SKM-1 (cell line): Measurements from ENCODE around the gene TELO2.
A peak's percentile ranks its signal among the peaks of the same experiment; 100 is the strongest.
"Not testable (repeated sequence)": the region's sequence is repeated elsewhere in the genome, so short reads cannot be mapped to it uniquely, and the experiment has no call there.

ENCODE experiments used
- DNase-seq: peaks from one replicate; lab custom pipeline; 2025; ENCODE audit not compliant: unreplicated experiment; lab: John Stamatoyannopoulos, UW

The TELO2 gene

DNA sequence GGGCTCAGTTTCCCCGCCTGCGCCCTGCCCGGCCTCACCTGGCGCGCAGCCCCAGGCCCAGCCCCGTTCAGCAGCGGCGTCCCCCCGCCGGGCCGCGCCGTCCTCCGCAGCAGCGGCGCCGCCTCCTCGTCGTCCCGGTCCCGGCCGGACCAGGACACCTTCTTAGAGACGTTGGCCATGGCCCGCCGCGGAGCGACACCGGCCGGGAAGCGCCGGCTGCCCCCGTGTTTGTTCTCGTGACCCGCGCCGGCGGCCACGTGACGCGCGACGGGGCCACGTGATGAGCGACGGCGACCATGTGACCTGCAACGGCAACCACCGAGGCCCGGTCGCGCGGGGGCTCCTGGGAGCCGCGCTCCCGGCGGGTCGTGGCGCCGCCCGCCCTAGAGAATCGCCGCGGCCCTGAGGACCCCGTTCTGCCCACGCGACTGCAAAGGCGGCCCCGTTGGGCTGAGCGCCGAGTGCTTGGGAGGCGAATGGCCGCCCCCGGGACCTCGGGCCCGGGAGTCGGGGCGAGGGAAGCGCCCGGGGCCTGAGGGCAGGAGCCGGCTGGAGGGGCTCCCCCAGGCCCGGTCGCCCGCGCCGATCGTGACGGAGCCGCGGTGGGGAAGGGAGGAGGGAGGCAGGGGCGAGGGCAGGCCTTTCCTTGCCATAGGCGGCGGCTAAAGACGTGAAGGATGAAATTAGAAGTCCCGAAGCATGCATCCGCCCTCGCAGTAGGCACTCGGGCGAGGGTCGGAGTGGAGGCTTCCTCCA, 18.2 kb upstream of the TELO2 start, which contains the start of gene CLCN7:
CLCN7 (minus strand) TSS at position 233 of the 756 bp plus-strand sequence; CDS start at position 179, 54 bp downstream.
- peak; percentile 70 for DNase-seq

DNA sequence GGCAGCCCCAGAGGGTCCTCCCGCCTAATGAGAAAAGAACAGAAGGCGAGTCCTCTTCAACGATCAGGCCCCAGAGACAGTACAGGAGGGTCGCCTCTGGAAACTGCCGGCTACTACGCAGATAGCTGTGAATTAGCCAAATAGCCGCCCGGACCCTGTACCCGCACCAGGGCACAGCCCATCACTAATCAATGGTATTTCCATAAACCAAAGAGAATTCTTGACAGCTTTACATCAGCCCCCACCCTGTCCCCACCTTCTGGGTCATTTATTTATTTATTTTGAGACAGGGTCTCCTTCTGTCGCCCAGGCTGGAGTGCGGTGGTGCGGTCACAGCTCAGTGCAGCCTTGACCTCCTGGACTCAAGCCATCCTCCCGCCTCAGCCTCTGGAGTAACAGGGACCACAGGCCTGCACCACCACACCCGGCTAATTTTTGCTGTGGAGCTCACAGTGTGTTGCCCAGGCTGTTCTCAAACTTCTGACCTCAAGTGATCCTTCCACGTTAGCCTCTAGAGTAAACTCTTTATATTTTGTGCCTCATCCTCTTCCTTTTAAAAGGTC, 17.5 kb upstream of the TELO2 start:
- no peak for DNase-seq

DNA sequence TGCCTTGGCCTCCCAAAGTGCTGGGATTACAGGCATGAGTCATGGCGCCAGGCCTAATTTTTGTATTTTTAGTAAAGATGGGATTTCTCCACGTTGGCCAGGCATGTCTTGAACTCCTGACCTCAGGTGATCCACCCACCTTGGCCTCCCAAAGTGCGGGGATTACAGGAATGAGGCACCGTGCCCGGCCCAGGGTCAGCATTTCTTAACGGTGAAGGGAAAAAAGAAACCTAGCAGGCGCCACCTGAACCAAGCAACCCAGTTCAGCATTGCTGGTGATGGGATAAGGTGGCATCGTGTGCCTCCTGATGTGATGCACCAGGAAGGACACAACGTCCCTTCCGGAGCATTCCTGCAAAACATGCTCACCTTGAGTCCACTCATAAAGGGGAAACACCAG, 16.1 kb upstream of the TELO2 start:
- no peak for DNase-seq

DNA sequence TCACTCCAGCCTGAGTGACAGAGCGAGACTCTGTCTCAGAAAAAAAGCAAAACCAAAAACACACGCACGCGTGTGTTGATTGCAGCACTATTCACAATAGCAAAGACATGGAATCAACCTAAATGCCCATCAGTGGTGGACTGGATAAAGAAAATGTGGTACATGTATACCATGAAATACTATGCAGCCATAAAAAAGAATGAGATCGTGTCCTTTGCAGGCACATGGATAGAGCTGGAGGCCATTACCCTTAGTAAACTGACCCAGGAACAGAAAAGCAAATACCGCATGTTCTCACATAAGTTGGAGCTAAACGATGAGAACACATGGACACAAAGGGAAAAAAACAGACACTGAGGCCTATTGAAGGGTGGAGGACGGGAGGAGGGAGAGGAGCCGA, 14.2 kb upstream of the TELO2 start:
- DNase-seq, result not testable (repeated sequence)

DNA sequence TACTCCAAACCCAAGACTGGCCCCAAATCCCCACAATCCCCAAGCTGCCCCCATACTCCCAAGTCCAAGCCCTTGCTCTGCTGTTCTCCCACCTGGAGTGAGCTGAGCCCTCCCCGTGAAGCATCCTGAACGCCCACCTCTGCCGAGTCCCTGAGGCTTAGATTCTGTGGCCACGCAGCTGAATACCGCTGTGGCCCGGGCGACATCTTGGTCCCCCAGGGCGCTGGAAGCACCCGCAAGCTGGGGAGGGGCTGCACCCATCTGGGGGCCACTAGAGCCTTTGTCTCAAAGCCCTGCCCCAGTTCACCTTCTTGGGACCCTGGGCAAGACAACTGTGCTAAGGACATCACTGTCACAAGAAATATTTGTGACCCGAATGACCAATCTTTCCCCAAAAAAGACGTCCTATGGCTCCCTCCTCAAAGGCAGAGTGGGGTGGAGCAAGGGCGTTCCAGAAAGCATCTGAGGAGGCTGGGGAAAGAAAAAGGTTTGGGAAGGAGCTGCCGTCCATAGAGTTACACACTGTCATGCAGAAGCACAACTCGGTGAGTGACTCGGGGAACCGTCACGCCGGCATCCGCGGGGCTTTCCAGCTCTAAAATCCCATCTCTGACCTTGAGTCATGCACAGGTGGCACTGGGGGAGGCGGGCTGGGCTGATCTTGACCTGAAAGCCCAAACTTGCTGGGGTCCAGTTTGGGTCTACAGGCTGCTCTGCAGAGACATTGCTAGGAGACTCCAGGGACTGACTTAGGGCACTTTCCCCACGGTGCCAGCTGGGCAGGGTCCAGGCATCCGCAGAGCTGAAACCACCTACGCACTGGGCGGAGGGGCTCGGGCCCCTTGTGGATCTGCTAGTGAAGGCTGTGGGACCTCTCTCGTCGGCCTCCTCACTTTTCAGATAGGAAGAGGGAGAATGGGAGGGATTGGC, 11.0 kb upstream of the TELO2 start:
- DNase-seq, result no peak

DNA sequence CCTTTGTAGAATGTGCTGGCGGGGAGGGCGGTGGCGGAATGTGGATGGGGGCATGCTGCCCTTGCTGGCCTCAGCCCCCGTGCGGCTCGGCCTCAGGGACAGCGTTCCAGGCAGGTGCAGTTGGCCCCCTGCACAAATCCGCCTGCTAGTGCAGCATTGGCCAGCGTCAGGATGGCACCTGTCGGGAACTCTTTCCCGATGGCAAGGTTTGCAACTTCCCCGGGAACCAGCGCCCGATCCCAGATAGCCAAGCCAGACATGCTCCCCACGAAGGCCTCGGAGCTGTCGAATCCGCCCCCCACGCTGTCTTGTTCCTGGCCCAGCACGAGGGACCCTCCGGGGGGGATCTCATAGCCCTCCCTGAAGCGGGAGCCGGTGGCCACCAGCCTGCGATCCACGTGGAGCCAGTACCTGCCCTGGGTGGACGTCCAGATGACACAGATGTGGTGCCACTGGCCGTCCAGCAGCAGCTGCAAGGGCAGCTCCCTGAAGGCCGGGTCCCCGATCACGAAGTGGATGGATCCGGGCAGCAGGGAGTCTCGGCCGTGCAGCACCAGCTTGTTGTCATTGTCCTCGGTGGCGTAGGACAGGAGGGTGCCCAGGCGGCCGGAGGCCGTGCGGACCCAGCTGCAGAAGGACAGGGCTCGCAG, 7.2 kb upstream of the TELO2 start:
- DNase-seq, result no peak

DNA sequence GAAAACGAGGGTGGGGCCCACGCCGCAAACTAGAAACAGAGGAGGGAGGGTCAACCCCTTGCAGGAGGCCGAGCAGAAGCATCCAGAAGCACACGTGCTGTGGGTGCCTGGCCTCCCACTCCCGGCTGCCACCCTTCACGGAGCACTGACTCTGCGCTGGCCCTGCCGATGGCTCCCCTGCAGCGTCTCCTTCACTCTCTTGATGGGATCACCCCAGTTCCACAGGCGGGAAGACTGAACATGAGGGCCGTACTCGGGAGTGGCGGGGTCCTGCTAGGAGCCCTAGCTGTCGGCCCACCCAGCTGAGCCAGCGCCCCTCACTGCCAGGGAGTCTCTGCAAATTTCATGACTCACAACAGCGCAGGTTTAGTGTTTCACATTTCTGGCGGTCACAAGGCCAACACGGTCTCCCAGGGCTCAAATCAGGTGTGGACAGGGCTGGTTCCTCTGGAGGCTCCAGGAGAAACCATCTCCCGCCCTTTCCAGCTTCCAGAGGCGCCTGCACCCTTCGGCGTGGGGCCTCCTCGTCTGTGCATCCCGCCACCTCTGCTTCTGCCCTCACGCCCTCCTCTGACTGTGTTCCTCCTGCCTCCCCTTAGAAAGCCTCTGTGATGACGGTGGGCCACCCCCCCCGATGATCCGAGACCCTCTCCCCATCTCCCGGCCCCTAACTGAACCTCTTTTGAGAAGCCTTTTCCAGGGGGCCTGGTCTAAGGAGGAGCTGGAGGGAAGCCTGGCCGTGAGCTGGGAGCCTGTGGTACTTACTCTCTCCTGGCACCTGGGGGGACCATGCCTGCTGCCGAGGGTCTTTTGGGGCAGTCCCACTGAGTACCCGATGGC, 6.4 kb upstream of the TELO2 start:
- no peak for DNase-seq

DNA sequence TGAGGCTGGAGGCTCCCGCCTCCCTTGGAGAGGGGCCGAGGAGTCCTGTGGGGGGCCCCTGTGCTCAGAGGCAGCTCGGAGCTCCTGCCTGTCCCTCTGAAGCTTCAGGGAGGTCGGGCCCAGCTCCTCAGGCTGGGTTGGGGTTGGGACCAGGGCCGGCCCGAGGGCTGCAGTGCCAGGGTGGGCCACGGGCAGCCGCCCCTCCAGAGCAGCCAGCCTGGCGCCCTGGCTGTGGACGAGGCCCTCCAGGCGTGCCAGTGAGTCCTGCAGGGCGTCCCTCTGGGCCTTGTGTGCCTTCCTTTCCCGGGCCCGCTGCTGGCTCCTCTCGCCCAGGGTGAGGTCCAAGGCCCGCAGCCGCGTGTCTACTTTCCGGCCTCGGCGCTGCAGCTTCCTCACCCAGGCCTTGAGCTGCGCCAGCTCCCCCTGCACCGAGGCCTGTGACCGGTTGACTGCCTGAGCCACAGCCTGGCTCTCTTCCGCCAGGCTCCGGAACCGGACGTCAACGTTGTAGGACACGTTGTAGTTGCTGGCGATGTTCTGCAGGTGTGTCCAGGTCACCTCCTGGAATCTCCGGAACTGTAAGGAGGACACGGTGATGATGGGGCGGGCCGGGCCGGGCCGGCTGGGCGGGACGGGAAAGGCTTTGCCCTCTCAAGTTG, 5.6 kb upstream of the TELO2 start:
- DNase-seq, result no peak

DNA sequence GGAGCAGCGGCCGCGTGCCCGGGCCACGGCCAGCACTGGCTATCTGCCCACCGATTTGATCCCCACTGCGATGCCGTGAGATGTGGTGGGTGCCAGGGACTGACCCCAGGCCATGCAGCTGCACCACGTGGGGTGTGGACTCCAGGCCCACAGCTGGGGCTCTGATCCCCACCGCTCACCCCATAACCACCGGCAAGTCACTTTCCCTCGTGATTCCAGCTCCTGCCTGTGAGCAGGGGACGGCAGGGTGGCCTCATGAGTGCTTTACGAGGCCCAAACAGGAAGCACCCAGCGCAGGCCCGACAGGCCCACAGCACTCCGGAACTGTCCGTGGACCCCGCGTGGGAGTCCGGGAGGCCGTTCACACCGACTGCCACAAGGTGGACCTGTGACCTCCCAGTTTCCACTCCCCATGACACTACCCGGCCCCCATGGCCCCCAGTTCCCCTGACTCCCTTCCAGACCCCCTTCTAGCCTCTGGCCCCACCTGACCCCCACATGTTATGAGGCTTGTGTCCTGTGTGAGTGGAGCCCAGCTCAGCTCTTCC, 5.0 kb upstream of the TELO2 start:
- DNase-seq, result no peak

DNA sequence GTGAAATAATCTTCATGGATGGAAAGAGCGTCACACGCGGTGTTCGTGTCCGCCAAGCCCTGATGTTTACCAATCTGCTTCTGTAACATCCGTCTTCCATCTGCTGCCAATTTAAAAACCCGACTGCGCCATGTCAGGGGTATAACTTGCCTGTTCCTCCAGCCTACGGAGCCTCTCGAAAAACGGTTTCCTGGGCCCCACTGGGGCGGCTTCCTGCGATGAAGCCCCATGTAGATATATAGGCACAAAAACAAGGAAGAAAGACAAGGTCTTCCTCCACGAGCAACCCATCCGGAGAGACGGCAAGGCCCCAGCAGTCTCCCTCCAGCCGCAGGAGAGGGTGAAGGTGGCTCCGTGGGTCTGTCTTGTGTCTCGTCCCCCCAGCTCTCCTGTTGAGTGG, 4.5 kb upstream of the TELO2 start, which contains the start of gene PTX4:
PTX4 (minus strand) TSS at position 326 of the 400 bp plus-strand sequence; CDS start at position 291, 35 bp downstream.
- no peak for DNase-seq

DNA sequence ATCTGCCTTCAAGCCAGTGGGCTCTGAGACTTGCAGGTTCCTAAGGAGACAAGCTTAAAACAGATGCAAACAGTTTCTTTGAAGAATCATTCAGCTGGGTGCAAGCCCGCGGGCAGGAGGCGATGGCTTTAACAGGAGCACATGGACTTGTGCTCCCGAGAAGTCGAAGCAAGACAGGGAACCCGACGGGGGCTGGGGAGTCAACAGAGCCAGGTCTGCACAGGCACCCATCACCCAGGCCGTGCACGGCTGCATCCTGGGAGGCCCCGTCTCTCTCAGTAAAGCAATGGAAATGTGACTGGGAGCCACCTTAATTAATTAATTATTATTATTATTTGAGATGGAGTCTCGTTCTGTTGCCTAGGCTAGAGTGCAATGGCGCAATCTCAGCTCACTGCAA, 4.1 kb upstream of the TELO2 start:
- DNase-seq, result no peak

DNA sequence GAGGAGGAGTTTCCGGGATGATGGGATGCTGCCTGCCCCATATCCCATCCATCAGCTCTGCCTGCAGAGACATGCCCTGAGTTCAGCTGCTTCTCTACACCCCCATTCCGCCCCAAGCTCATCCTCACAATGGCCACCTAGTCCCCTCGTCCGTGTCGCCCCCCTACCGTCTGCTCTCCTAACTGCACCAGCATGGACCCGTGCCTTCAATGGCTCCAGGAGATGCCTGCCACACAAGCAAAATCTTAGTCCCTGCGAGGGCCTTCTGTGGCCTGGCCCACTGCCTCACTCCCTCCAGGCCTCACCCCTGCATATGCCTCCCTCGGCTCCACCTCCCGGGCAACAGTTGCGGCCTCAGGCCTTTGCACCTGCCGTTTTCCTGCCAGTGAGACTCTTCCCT, 1.8 kb upstream of the TELO2 start:
- no peak for DNase-seq

DNA sequence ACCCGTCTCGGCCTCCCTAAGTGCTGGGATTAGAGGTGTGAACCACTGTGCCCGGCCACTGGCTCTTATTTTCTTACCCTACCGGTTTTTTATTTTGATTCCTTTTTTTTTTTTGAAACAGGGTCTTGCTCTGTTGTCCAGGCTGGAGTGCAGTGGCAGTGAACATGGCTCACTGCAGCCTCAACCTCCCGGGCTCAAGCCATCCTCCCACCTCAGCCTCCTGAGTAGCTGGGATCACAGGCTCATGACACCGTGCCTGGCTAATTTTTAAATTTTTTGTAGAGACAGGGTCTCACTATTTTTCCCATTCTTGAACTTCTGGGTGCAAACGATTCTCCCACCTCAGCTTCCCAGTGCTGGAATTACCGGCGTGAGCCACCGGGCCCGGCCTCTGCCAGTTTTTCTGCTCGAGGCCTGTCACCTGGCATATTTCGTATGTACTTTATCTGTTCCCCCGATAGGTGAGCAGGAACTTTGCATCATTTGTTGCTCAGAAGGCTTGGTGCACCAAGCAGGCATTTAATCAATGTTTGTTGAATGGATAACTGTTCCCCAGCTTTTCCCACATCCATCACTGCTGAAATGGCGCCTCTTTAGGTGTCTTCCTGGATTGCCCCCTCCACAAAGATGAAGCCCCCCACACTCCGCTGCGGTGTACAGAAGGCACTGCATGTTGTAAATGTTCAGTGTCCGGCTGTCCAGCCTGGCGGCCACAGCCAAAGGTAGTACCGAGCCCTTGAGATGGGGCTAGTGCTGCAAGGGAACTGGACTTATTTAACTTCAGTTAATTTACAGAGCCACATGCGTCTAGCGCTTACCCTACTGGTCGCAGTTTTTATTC, 858 bp upstream of the TELO2 start:
- DNase-seq, result no peak

DNA sequence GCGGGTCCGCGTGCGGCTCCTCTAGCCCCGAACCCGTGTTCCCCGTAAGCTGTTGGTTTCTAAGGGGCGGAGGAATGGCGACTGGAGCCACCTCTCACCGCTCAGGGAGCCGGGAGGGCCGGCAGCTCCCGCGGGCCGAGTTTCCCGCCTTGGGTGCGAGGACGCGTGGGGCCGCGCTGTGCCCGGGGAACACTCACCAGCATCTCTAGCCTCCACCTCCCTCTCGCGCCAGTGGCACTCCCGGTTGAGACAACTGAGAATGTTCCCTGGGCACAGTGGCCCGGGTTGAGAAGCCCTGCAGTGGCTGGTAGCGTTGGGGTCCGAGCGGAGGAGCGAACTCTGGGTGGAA, 560 bp downstream of the TELO2 start:
- DNase-seq, result no peak

DNA sequence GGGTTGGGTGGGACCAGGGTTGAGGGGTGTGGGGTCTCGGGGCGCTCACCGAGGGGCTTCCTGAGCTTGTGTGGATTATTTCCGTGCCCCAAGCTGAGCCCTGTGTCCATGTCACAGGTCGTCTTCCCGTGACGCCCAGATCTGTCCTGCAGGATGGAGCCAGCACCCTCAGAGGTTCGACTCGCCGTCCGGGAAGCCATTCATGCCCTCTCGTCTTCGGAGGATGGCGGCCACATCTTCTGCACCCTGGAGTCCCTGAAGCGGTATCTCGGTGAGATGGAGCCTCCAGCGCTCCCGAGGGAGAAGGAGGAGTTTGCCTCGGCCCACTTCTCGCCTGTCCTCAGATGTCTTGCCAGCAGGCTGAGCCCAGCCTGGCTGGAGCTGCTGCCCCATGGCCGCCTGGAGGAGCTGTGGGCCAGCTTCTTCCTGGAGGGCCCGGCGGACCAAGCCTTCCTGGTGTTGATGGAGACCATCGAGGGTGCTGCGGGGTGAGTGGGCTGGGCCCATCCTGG, 1.0 kb downstream of the TELO2 start:
- no peak for DNase-seq

DNA sequence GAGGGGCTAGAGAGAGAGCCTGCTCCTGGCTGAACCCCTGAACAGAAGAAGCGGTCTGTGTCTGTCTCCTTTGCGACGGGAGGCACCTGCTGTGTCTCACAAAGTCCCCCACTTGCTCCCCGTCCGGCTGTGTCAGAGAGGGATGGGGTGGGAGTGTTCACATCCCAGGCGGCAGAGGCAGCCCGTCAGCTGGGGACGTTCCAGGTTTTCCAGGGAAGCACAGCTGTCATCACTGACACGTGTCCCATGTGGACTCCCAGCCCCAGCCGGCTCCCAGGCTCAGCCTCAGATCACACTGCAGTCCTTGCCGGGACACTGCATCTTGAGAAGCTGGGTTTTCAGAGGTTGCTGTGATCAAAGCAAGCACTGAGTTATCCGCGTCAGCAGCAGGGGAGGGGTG, 1.6 kb downstream of the TELO2 start:
- no peak for DNase-seq

DNA sequence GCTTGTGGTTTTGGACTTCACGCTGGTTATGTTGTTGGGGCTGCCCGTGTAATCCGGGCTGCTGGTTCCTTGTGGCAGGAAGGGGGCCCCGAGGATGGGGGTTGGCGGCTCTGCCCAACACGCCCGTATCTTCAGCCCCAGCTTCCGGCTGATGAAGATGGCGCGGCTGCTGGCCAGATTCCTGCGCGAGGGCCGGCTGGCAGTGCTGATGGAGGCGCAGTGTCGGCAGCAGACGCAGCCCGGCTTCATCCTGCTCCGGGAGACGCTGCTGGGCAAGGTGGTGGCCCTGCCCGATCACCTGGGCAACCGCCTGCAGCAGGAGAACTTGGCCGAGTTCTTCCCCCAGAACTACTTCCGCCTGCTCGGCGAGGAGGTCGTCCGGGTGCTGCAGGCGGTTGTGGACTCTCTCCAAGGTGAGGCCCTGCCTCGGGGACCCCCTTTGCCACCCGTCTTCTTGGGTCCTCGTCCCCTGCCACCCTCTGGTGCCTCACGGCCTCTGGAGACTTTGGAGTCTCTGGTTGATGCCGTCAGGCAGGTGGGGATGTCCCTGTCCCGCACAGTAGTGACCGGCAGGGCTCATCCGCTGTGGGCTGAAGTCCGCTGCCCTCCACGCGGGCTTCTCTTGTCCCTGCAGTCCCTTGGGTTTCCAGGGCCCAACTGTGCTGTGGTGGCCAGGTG, 2.2 kb downstream of the TELO2 start:
- DNase-seq, result no peak

DNA sequence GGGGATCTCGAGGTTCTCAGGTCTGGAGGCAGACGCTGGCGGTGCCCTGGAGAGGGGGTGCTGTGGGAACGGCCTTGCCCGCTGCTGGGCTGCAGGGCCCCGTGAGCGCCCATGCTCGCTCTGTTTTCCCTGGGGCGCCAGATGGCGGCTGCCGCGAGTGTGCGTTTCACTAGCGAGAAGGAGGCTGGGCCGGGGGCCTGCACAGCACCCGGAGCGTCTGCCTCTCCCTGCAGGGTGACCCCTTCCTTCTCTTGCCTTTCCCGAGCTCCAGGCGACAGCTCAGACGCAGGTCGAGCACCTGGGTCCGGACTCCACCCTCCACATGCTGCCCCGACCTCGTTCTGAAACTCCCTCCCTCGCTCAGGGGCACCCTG, 2.7 kb downstream of the TELO2 start:
- no peak for DNase-seq
